Tibial nerve (tissue), 4 donors: ENCODE results near the gene RAPGEF3. TPM values are rescaled to one million over a fixed set of nuclear protein-coding genes. Genes with fewer than 3 reads are reported as not detected.

Source experiments
- DNase-seq, 2 donors: peaks; one replicate each; pipeline ENCODE4 v3.0.0-alpha.2; 2019; ENCODE audit warnings: low spot score in 2 of 2
- H3K27ac ChIP-seq, 4 donors: fragments of 200-600 bp; sonication (generic) in 3 of 4; one replicate each; pipeline ENCODE4 v1.5.1; 2017 to 2019; ENCODE audit warnings: mild to moderate bottlenecking in 1 of 4
- H3K27me3 ChIP-seq, 2 donors: fragments of 200-600 bp; sonication (generic) in 1 of 2; one replicate each; pipeline versions ENCODE4 v1.5.1 to v1.6.0; 2017 to 2019
- H3K36me3 ChIP-seq, 3 donors: fragments of 200-600 bp; sonication (generic); one replicate each; pipeline ENCODE4 v1.5.1; 2018 to 2019
- H3K4me1 ChIP-seq, 4 donors: fragments of 200-600 bp; sonication (generic) in 3 of 4; one replicate each; pipeline ENCODE4 v1.5.1; 2017 to 2019
- H3K4me3 ChIP-seq, 4 donors: fragments of 200-600 bp; sonication (generic) in 3 of 4; one replicate each; pipeline ENCODE4 v1.5.1; 2017 to 2019; ENCODE audit warnings: mild to moderate bottlenecking in 1 of 4, moderate library complexity in 1 of 4
- H3K9me3 ChIP-seq, 4 donors: fragments of 200-600 bp; sonication (generic) in 3 of 4; one replicate each; pipeline ENCODE4 v1.5.1; 2017 to 2019
- CTCF ChIP-seq, 5 experiments: fragments of 200-600 bp in 3 of 5; fragments of 450-650 bp in 2 of 5; sonication (generic) in 3 of 5; IDR thresholded peaks; one replicate each; pipeline ENCODE4 v1.5.1; 2016 to 2019; ENCODE audit warnings: antibody characterized with exemption in 5 of 5, mild to moderate bottlenecking in 3 of 5, moderate library complexity in 2 of 5
- EP300 ChIP-seq, 2 donors: sonication (generic); formaldehyde crosslinking; IDR thresholded peaks; one replicate each; pipeline ENCODE4 v1.6.1; 2017; ENCODE audit warnings: antibody characterized with exemption in 2 of 2, mild to moderate bottlenecking in 1 of 2
- POLR2A ChIP-seq, 2 donors: fragments of 450-650 bp; IDR thresholded peaks; one replicate each; pipeline ENCODE4 v1.6.1; 2017; ENCODE audit warnings: antibody characterized with exemption in 2 of 2, mild to moderate bottlenecking in 2 of 2, moderate library complexity in 2 of 2
- WGBS, 2 donors: methylation state at CpG; one replicate each; pipeline ENCODE4 v1.1.5; 2018; 5-methylcytosine and 5-hydroxymethylcytosine counted together
- total RNA-seq, 4 donors: library from RNA; depleted of rRNA; stranded (reverse); fragments of >200 nt; gene quantifications; one replicate each; pipeline ENCODE4 v1.1.0, GENCODE V29; 2016

Gene RAPGEF3
- total RNA-seq, 4 donors from 2014 or later = 47.3 to 109 (median 83.6) TPM

GRCh38 chr12:47729233-47729632, 29.4 kb downstream of the RAPGEF3 start:
- DNase-seq = no peak
- Histone ChIP-seq H3K4me1 (peaks cover 0 to 44% (median 3%) of the 10 kb centered on the region in 4 donors), H3K9me3 (no peaks in the 10 kb centered on the region), H3K27me3 (no peaks in the 10 kb centered on the region), H3K4me3 (no peak overlapping the region), H3K27ac (peak overlapping the region in 1 of 4 donors; percentile 20), H3K36me3 (peaks cover 0 to 2% (median 0%) of the 10 kb centered on the region in 3 donors)
- TF ChIP-seq POLR2A (IDR thresholded peaks at IDR 0.05) = no peak
- TF ChIP-seq EP300 (IDR thresholded peaks at IDR 0.05) = no peak
- TF ChIP-seq CTCF (IDR thresholded peaks at IDR 0.05) = no peak
- WGBS, 2 donors = 42 to 46% methylated on average over 3 of the region's 3 CpGs

- no peak for DNase-seq
- Histone ChIP-seq H3K9me3 (no peaks in the 10 kb centered on the region), H3K4me1 (peaks cover 0 to 34% (median 3%) of the 10 kb centered on the region in 4 donors), H3K27me3 (no peaks in the 10 kb centered on the region), H3K4me3 (no peak overlapping the region), H3K36me3 (peaks cover 0 to 20% (median 0%) of the 10 kb centered on the region in 3 donors), H3K27ac (no peak overlapping the region)
- 36 to 50% methylated on average over 5 of the region's 5 CpGs for WGBS, 2 donors
- TF ChIP-seq CTCF (IDR thresholded peaks at IDR 0.05) (no peak), EP300 (IDR thresholded peaks at IDR 0.05) (no peak), POLR2A (IDR thresholded peaks at IDR 0.05) (no peak)
These were observed 32.8 kb downstream of the RAPGEF3 start for GRCh38 chr12:47725893-47726292.

- DNase-seq = no peak
- WGBS, 2 donors = 93 to 94% methylated on average over 8 of the region's 8 CpGs
- H3K36me3 ChIP-seq = peaks cover 0 to 27% (median 0%) of the 10 kb centered on the region in 3 donors
- H3K4me1 ChIP-seq = peaks cover 0 to 30% (median 1%) of the 10 kb centered on the region in 4 donors
- H3K9me3 ChIP-seq = no peaks in the 10 kb centered on the region
- H3K4me3 ChIP-seq = no peak within 1 kb of the TSS
- H3K27me3 ChIP-seq = no peaks in the 10 kb centered on the region
- no peak within 1 kb of the TSS for H3K27ac ChIP-seq
- TF ChIP-seq POLR2A (IDR thresholded peaks at IDR 0.05) = no peak
- TF ChIP-seq CTCF (IDR thresholded peaks at IDR 0.05) = no peak
- TF ChIP-seq EP300 (IDR thresholded peaks at IDR 0.05) = no peak
These were observed 33.4 kb downstream of the RAPGEF3 start, which contains the start of gene ENDOU for GRCh38 chr12:47725091-47725772. Gene ENDOU (minus strand): TSS chr12:47725490. CDS start chr12:47725413, 77 bp downstream.

GRCh38 chr12:47722941-47723631, 35.6 kb downstream of the RAPGEF3 start:
- H3K9me3 ChIP-seq = no peaks in the 10 kb centered on the region
- H3K27me3 ChIP-seq = no peaks in the 10 kb centered on the region
- peaks cover 0 to 26% (median 3%) of the 10 kb centered on the region in 4 donors for H3K4me1 ChIP-seq
- WGBS, 2 donors = 73 to 80% methylated on average over 5 of the region's 5 CpGs
- DNase-seq = no peak
- peak overlapping the region in 1 of 4 donors; percentile 3 for H3K27ac ChIP-seq
- TF ChIP-seq POLR2A (IDR thresholded peaks at IDR 0.05) (no peak), CTCF (IDR thresholded peaks at IDR 0.05) (no peak), EP300 (IDR thresholded peaks at IDR 0.05) (no peak)
- H3K36me3 ChIP-seq = peaks cover 0 to 37% (median 0%) of the 10 kb centered on the region in 3 donors
- H3K4me3 ChIP-seq = no peak overlapping the region
